ENCODE results near the gene PEAR1. TPM values are rescaled to one million over a fixed set of nuclear protein-coding genes. Genes with fewer than 3 reads are reported as not detected.

PEAR1 gene
- total and polyA plus RNA-seq, 2 of the 4 experiments (the other 2 are of a cell fraction) = 2.0 to 44.4 TPM

GRCh38 chr1:156903328-156904091 lies 10.0 kb downstream of the PEAR1 start (continued):
- TF ChIP-seq ELK1 (IDR thresholded peaks at IDR 0.05; ENCODE audit: borderline replicate concordance, low read depth, low read length) (no peak), BHLHE40 (IDR thresholded peaks at IDR 0.05; ENCODE audit: low read depth, low read length) (no peak), MXI1 (IDR thresholded peaks at IDR 0.05; ENCODE audit: borderline replicate concordance, low read depth, low read length) (no peak), CHD1 (IDR thresholded peaks at IDR 0.05; ENCODE audit: low read depth, low read length) (no peak), RFX5 (IDR thresholded peaks at IDR 0.05; ENCODE audit: low read depth, low read length) (no peak)

All from IMR-90 (cell line).